ENCODE results near the gene VASH1. TPM values are rescaled to one million over a fixed set of nuclear protein-coding genes. Genes with fewer than 3 reads are reported as not detected.

The VASH1 gene
- total RNA-seq, 1 donor from 2014 or later: 18.4 TPM

DNA sequence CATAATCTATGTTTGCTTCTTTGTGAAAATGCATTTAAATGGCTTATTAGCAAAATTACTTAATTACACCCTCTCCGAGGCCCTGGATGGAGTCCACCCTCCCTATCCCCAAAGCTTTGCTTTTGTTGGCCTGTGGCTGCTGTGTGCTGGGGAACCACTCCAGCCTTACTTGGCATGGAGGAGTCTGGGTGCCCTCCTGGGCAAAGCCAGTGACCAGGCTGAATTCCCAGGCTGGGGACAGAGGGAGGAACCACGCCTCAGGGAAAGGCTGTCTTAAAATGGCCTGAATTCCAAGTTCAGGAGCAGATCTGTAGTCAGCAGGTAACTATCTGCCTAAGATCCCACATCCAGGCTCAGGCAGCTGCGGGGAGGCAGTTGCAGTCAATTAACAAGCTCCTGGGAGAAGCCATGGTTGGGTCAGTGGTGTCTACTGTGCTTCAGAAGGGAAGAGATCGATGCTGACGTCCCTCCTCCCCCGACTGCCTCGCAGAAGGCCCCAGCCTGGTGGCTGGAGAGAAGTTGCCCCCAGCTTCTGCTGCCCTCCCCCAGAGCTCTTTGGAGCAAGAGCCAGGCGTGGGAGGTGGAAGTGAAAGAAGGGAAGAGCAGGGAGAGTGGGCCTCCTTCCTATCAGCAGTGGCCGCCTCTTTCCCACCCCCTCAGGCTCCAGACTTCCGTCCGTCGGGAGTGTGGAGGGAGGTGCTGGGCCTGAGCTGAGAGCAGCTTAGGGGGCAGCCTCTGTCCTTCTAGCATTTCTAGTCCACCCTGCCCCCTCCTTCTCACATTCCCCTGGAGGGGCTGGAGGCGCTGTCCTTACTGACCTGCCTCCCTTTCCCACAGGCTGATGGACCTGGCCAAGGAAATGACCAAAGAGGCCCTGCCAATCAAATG, 11.3 kb downstream of the VASH1 start:
- no peak for DNase-seq (ENCODE audit: low spot score)

DNA sequence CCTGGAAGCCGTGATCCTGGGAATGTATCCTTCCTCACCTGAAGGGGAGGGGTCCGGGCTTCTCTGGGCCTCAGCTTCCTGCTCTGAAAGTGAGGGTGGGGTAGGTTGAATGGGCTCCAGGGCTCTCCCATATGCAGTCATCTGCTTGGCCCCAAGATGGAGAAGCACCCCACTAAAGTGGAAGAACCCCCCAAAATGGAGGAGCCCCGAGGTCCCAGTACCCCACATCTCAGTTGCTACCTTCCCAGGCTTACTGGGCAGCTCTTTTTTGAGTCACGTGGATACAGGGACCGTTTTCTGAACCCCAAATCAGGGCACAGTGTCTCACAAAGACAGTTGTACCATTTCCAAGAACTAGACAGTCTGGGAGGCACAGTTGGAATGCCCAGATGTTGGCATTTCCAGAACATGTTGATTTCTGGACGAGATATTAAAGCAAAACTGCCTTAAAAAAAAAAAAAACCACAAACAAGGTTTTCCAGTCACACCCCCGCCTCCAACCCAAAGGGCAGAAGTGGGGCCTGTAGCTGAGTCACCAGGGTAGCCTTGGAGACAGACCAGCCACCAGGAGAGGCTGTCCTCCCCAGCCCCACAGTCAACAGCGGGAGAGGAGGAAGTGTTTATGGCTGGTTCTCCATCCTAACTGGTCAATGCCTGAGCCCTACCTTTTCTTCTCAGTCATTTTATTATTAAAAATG, 12.1 kb downstream of the VASH1 start:
- peak; percentile 71 for DNase-seq (ENCODE audit: low spot score)

DNA sequence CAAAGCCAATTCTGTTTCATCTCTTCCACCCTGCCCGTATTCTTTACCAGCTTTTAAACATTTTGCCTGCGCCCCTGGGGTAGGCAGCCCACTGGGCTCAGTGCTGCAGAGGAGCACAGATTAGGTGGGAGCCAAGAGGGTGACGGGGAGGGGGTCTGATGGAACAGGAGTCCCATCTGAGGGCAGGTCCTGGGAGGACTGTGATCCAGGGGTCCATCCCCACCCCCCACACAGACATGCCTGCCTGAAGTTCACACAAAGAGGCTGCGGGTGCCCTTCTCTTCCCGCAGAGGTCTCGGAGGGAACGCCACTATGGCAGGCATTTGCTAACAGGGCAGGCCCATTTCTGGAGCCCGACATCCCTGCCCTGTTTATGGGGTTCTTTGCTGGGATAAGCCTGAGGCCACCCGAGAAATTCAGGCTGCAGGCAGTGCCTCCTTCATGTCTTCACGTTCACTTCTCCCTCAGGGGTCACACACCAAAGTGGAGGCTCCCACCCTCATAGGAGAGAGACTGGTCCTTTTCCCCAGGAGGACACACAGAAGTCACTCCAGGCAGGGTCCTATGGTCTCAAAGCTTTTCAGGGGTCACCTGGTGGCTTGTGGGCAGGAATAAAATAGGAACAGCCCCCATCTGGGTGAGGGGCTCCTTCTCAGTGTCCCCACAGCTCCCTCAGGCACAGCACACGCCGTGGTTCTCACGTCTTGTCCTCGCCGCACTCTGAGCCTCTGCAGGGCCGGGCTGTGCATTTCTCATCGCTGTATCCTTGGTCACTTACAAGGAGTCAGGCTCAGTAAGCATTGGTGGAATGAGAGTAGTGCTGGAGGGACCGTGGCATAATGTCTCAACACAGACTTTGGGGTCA, 12.9 kb downstream of the VASH1 start:
- no peak for DNase-seq (ENCODE audit: low spot score)

DNA sequence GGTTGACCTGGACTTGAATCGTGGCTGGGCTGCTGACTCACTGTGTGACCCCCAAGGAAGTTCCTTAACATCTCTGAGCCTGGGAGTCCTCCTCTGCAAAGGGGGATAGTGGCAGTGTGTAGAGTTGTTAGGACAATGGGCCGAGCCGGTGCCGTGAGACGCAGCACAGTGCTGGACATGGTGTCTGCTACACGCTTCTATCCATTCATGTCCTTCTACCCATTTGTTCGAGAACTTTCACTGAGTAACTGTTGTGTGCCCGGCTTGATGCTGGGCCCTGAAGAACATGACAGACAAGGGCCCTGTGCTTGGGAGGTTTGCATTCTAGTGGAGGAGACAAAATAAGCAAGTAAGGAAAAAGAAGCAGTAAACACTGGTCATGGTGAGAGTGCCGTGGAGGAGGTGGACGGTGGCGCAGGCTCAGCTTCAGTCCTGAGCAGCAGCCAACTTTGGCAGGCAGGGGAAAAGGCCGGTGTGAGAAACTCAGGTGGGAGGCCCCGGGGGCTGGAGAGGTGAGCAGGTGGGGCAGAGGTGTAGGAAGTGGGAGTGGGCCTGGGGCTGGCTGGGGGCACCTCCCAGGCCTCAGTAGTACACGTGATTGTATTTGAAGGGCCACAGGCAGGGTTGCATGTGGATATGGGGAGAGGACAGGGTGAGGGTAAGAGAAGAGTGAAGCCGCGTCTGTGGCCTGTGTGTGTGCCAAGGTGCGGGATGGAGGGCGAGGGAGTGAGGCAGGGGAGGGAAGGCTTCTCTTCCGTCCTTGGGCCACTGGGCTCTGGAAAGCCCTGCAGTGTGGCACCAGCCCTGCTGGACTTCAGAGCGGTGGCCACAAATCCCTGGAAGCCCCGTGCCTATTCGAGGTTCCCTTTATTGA, 13.8 kb downstream of the VASH1 start:
- DNase-seq (ENCODE audit: low spot score): no peak

DNA sequence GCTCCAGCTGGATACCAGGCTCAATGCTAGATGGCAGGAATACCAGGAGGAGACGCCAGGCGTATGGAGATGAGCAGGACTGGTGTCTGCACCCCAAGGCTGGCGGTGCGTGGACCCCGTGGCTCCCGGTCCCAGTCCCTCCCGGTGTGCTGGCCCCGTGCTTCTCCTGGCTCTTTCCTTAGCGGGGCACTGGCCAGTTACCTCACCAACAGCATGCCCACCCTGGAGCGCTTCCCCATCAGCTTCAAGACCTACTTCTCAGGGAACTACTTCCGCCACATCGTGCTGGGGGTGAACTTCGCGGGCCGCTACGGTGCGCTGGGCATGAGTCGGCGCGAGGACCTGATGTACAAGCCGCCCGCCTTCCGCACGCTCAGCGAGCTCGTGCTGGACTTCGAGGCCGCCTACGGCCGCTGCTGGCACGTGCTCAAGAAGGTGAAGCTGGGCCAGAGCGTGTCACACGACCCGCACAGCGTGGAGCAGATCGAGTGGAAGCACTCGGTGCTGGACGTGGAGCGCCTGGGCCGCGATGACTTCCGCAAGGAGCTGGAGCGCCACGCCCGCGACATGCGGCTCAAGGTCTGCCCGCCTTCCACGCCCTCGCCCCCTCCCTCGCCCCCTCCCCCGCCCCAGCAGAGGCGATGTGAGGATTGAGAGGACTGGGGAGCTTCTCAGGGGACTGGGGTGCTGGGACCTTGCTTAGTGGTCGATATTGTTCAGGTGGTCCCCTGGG, 14.6 kb downstream of the VASH1 start:
- no peak for DNase-seq (ENCODE audit: low spot score)

DNA sequence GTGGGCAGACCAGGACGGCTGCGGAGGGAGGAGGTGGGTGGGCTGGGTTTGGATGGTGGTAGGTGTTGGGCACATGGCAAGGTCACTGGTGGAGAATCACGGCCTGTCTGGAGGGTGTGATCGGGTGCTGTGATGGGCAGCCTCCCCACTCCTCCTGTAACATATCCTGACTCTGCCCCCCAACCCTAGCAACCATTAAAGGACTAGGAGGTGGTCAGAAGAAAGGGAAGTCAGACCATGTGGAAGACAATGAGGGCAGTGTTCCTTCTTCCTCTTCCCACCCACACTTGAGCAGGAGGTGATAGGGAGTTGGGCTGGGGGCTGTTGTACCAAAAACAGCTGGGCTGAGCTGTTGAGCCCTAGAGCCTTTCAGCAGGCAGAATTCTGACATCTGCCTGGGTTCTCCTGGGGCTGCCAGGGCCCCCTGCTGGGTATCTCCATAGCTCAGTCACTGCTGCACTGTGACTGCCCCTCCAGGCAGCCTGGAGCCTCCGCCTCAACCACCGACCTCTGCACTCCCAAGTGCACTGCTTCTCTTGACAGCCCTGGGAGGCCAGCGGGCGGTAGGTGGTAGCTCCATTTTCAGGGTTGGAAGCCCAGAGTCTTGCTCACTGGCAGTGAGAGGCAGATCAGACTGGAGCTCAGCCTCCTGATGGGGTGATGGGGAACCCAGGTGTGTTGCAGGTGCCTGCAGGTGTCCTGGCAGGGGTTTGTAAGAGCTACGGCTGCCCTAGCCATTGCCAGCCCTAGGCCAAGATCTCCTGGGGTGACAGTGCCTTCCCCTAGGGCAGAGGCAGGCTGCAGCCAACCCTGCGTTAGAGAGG, 15.4 kb downstream of the VASH1 start:
- DNase-seq (ENCODE audit: low spot score): no peak

DNA sequence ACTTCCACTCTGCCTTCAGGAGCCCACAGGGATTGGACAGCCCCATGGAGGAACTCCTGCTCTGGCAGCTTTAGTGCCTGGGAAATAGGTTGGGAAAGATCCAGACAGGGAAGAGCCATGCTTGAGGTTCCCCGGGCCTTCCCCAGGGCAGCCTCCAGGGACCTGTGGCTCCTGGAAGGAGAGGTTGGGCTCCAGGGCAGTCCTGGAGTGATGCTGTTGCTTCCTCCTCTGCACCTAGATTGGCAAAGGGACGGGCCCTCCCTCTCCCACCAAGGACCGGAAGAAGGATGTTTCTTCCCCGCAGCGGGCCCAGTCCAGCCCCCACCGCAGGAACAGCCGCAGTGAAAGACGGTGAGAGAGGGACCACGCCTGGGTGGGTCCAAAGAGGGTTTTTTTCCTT, 16.5 kb downstream of the VASH1 start:
- DNase-seq (ENCODE audit: low spot score): no peak

DNA sequence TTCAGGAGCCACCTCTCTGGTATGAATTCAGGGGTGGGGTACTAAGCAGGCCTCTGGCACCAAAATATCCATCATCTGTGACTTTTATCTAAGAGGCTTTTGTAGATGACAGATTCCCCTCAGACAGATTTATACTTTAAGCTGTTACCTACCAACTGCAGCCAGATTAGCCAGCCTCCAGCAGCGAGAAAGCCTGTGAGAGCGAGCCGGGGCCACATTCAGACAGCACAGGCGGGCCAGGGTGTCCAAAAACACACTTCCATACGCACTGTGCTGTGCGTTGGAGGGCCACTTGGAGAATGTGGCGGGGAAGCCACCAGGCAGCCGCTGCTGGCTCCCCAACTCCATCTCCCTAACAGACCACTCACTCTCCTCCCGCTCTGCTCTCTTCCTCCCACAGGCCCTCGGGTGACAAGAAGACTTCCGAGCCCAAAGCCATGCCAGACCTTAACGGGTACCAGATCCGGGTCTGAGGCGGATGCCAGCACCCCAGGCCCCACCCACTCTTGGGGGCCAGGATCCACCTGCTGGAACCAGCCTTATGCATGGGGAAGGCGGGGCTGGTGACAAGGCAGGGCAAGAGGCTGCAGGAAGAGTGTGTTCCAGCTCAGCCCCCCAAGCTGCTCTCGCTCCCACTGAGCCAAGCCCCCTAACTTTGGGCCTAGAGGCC, 17.4 kb downstream of the VASH1 start:
- no peak for DNase-seq (ENCODE audit: low spot score)

DNA sequence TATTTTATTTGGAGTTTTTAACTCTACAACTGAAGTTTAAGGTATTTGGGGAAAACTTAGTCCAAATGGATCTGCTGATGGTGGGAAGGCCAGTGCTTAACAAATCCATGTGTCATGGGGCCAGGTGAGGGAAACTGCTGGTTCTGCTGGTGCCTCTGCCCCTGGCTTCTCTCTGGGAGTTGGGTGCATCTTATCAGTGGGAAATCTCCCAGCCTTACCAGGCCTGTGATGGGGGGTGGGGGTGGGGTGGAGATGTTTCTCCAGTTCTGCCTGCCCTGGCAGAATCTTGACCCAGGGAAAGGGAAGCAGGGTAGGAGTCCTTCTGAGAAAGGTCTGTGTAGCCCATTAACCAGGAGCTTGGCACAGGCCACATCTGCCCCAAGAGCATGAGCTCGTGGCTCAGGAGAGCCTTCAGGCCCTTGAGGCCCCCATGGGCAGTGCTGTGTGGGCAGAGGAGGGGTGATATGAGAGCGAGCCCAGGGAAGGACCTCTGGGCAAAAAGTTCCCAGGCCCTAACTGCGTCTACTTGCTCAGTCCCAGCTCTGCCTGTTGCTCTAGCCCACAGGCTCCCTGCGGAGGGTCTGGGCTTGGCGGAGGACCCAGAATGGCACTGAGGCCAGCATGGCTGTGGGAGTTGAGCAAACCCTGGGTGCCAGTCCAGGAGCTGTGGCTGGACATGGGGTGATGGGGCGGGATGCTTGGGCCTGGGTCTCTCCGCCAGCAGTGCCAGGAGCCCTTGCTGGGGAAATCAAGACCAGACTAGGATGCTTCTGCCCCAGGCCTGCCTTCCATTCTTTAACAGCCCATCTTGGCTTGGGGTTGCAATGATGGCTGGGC, 18.2 kb downstream of the VASH1 start:
- DNase-seq (ENCODE audit: low spot score): no peak

DNA sequence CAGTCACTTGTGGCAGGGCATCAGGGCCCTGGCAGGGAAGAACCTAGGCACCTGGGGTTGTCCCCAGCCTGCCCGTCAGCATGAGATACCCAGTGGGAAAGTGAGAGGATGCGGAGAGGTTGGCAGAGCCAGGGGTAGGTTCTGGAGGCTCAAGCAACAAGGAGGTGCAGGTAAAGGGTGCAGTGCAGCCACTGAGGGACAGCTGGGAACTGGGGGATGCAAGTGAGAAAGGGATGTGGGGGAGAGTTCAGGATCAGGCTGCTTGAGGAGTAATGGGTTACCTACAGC, 18.7 kb downstream of the VASH1 start:
- no peak for DNase-seq (ENCODE audit: low spot score)

DNA sequence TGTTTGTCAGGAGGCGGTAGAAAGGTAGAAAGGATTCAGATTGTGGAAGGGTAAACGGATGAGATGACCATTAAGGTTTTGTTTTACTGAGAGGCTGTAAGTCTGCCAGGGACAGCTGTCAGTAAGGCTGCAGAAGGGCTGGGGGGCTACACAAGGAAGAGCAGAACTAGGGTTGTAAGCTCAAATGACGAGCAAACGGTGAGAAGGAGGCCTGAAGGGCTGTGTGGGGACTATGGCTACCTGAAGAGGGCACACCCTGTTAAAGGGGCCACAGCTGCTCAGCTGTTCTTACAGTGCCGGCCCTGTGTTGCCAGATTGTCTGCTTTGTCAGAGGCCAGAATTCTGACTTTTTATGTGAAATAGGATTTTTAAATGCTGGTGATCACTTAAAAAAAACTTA, 19.1 kb downstream of the VASH1 start:
- DNase-seq (ENCODE audit: low spot score): no peak

DNA sequence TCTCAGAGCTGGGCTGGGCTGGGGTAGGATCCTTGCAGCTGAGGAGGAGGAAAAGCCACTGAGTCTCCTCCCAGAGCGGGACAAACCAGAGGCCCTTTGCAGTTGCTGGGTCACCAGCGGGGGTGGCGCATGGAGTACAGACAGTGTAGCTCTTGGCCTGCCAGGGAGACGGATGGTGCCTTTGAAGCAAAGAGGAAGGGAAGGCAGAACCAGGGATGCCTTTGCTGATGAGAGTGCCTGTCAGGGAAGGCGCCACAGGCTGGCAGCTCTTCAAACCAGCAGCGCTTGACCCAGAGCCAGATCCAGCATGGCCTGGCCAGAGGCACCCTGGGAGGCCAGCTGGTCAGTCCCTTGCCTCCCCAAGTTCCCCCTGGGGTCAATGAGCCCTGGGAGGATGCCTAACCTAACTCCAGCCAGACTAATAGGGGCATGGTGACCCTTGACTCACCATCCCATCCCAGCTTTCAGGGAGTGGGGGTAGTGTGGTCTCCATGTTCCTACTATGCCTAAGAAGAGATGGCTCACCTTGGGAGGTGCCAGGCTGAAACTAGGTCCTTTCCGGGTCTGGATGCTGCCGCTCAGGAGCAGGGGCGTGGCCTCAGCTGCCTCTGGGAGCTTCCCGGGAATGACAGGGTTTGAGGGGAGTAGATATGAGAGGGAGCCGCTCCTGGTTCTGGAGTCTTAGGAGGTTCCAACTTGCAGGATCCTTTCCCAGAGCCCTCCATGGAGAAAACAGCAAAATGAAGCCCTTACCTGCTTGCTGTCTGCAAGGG, 19.8 kb downstream of the VASH1 start:
- no peak for DNase-seq (ENCODE audit: low spot score)

DNA sequence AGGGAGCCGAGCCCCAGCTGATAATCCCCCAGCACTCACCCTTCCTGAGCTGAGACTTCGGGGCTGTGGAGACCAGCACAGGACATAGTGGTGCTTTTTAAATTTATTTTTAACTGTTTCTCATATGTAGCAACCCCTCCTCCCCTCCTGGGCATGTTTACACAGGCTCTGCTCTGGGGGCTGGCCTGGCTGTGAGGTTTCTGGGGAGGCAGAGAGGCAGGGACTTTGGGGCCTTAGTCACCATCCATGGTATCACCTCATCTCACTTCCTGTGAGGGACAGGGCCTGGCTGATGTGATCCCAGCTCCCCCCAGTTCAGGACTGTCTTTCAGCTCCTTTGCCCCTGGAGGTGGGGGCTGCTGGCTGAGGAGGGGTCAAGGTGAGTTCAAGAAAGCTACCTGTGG, 20.4 kb downstream of the VASH1 start:
- DNase-seq (ENCODE audit: low spot score): no peak

DNA sequence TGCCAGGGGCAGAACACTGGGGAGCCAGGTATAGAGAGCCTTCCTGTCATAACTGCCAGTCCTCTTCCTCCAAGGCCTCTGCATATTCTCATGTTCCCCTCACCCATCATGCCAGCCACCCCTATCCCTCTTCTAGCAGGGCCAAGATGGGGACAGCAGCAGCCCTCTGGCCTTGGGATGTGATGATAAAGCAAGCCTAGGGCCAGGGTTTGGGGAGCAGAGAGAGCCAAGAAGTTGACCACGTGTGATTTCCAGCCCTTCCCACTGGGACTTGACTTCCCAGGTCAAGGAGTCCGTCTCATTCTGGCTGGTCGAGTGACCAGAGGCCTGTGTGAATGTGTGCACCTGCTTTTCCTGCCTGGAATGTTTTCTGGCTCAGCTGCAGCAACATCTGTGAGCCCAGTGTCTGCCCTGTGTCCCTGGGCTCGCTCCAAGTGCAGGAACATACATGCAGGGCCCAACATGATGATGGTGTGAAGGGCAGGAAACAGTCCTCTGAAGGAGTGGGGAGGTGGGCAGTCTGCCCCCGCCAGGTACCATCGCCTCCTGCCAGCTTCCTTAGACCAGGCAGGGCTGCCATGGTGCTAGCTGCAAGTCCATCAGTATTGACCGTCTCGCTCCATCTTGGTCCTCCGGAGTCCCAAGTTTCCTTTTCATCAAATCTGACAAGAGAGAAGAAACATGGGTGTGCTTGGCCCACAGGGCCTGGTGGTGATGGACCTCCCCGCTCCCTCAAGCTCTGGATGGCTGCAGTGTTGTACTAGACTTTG, 21.0 kb downstream of the VASH1 start:
- no peak for DNase-seq (ENCODE audit: low spot score)

DNA sequence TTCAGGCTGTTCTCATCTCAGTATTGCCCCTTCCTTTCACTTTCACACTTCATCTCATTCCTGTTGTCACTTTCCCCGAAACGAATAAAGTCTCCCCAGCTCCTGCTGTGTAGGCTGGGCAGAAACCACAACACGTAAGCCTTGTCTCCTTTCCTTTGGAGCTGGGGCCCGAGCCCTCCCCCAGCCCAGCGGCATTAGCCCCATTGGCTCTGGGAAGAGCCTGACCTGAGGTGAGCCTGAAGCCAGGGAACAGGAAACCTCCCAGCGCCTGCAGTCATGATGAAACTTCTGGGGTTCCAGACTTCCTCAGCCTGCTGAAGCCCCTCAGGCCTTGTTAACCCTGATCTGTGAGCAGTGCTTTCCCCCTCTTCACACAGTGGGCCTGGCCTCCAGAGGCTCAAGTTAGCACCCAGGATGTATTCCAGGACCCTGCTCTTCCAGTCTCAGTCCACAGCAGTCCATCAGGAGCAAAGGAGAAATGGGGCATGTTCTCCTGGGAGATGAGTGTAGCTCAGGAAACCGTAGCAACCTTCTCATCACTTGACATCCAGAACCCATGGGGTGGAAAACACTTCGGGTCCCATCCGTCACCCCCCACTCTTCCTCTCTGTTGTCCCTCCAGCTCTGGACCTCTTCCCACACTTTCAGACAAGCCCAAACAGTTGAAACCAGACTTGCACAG, 21.8 kb downstream of the VASH1 start:
- DNase-seq (ENCODE audit: low spot score): no peak

DNA sequence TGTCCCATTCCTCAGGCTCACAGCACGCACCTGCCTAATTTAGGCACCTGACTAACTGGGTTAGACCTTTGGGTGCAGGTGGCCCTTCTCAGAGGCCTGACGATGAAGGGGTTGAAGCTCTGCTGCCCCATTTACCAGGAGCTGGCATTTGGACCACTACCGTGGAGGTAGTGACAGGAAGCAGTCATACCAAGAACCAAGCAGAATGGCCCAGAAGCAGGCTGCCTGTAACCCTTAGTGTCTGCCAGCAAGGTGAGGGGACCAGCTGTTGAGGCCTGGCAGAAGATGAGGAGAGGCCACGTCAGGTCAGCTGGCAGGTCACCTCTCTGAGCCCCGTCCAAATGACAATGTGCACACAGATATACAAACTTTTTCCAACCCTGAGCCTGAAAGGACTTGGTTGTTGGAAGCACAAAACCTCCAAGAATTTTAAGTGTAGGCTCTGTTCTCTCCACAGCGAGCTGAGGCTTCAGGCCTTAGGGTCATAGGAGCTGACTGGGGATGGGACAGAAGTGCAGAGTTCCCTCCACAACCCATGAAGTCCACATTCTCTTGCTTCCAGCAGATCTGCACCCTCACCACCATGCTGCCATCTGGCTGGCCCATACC, 23.1 kb downstream of the VASH1 start:
- no peak for DNase-seq (ENCODE audit: low spot score)
